Measurements from ENCODE around the gene FBRSL1.

GRCh38 chr12:132470397-132470796, 19.6 kb upstream of the FBRSL1 start:
- TF ChIP-seq CTCF (IDR thresholded peaks at IDR 0.05; ENCODE audit: low read depth, low read length, missing input control) (no peak), ATF3 (IDR thresholded peaks at IDR 0.05) (no peak), GABPA (IDR thresholded peaks at IDR 0.05 in 1 of 2, conservative IDR thresholded peaks at IDR 0.05 in 1 of 2) (no peak), HNF4A (conservative IDR thresholded peaks at IDR 0.05) (no peak), YY1 (IDR thresholded peaks at IDR 0.05) (no peak), RAD21 (IDR thresholded peaks at IDR 0.05) (no peak), EGR1 (IDR thresholded peaks at IDR 0.05; ENCODE audit: low read depth in 2 of 2) (no peak), SP1 (IDR thresholded peaks at IDR 0.05) (no peak), TAF1 (conservative IDR thresholded peaks at IDR 0.05) (no peak), NR2F2 (IDR thresholded peaks at IDR 0.05) (no peak), FOXA1 (IDR thresholded peaks at IDR 0.05) (no peak), REST (IDR thresholded peaks at IDR 0.05) (no peak), MAX (IDR thresholded peaks at IDR 0.05) (no peak)

Measured in liver (tissue), 3 donors.